ENCODE results near the gene AK9. TPM values are rescaled to one million over a fixed set of nuclear protein-coding genes. Genes with fewer than 3 reads are reported as not detected.
A peak's percentile ranks its signal among the peaks of the same experiment; 100 is the strongest.
"Not testable (repeated sequence)": the region's sequence is repeated elsewhere in the genome, so short reads cannot be mapped to it uniquely, and the experiment has no call there.

Gene AK9
- total RNA-seq, 2 experiments from 2014 or later, result 2.9 to 3.1 TPM

DNA sequence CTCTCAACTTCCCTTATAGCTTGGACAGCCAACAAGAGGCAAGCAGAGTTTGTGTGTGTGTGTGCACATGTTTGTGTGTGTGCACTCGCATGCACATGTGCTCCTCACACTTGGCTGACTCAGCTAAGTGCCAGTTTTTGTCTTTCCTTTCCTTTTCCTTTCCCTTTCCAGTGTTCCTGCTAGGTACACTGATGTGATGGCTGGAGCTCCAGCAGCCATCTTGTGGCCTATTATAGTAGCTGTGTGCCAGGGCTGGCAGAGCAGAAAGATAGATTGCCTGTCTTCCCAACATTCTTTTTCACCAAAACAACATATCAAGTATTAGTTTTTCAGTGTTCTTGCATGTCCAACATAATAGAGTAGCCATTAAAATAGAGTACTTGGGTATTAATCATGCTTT is 79.5 kb downstream of the AK9 start:
- Mint-ChIP-seq H3K4me1 (ENCODE audit: low read depth) (peaks cover 8% of the 10 kb centered on the region), H3K27ac (no peak overlapping the region), H3K9me3 (ENCODE audit: insufficient read depth) (no peaks in the 10 kb centered on the region), H3K27me3 (ENCODE audit: low read depth) (no peaks in the 10 kb centered on the region), H3K36me3 (ENCODE audit: low read depth) (no peaks in the 10 kb centered on the region), H3K4me3 (no peak overlapping the region)
- DNase-seq (no peak), ATAC-seq (no peak)
- CTCF ChIA-PET, result no interaction called here
- POLR2A ChIA-PET, result no interaction called here

- no peaks in the 10 kb centered on the region for H3K9me3 Mint-ChIP-seq (ENCODE audit: insufficient read depth)
- H3K36me3 Mint-ChIP-seq (ENCODE audit: low read depth), result no peaks in the 10 kb centered on the region
- ChIA-PET POLR2A (interaction anchor here (0.6 kb wide), 1 partner anchor 150 kb away, joined by 3 read pairs; no protein-coding TSS in a partner anchor), CTCF (no interaction called here)
- DNase-seq (no peak), ATAC-seq (no peak)
- no peak overlapping the region for H3K27ac Mint-ChIP-seq
- peak overlapping the region; percentile 1 for H3K4me3 Mint-ChIP-seq
- no peaks in the 10 kb centered on the region for H3K27me3 Mint-ChIP-seq (ENCODE audit: low read depth)
- peaks cover 8% of the 10 kb centered on the region for H3K4me1 Mint-ChIP-seq (ENCODE audit: low read depth)
Observed at GRCh38 chr6:109610590-109610989, 80.4 kb downstream of the AK9 start.

- ChIA-PET CTCF (no interaction called here), POLR2A (interaction anchor here (0.6 kb wide), 1 partner anchor 149 kb away, joined by 3 read pairs; no protein-coding TSS in a partner anchor)
- Mint-ChIP-seq H3K27ac (no peak overlapping the region), H3K9me3 (ENCODE audit: insufficient read depth) (no peaks in the 10 kb centered on the region), H3K36me3 (ENCODE audit: low read depth) (no peaks in the 10 kb centered on the region), H3K4me1 (ENCODE audit: low read depth) (peaks cover 8% of the 10 kb centered on the region), H3K4me3 (no peak overlapping the region), H3K27me3 (ENCODE audit: low read depth) (no peaks in the 10 kb centered on the region)
- ATAC-seq, result no peak
- no peak for DNase-seq
Observed at GRCh38 chr6:109609737-109610136, 81.3 kb downstream of the AK9 start.

- Mint-ChIP-seq H3K27ac (no peak overlapping the region), H3K27me3 (ENCODE audit: low read depth) (no peaks in the 10 kb centered on the region), H3K4me3 (no peak overlapping the region), H3K36me3 (ENCODE audit: low read depth) (no peaks in the 10 kb centered on the region), H3K9me3 (ENCODE audit: insufficient read depth) (no peaks in the 10 kb centered on the region), H3K4me1 (ENCODE audit: low read depth) (peaks cover 8% of the 10 kb centered on the region)
- no peak for DNase-seq
- CTCF ChIA-PET, result no interaction called here
- peak; percentile 42 for ATAC-seq
- POLR2A ChIA-PET, result no interaction called here
Observed at GRCh38 chr6:109606359-109606758, 84.6 kb downstream of the AK9 start.

GRCh38 chr6:109595998-109596397 is 95.0 kb downstream of the AK9 start:
- ChIA-PET CTCF (interaction anchor here (0.7 to 2.3 kb wide), 6 partner anchors 11 to 444 kb away, joined by 3 to 10 read pairs (median 4); partner anchors contain the start of genes AK9 and FIG4), POLR2A (no interaction called here)
- Mint-ChIP-seq H3K36me3 (ENCODE audit: low read depth) (peaks cover 3% of the 10 kb centered on the region), H3K9me3 (ENCODE audit: insufficient read depth) (peaks cover 9% of the 10 kb centered on the region), H3K4me3 (no peak overlapping the region), H3K27me3 (ENCODE audit: low read depth) (no peaks in the 10 kb centered on the region), H3K27ac (no peak overlapping the region), H3K4me1 (ENCODE audit: low read depth) (no peaks in the 10 kb centered on the region)
- DNase-seq (peak; percentile 28), ATAC-seq (peak; percentile 36)

- ATAC-seq, result no peak
- Mint-ChIP-seq H3K27ac (no peak overlapping the region), H3K36me3 (ENCODE audit: low read depth) (no peaks in the 10 kb centered on the region), H3K27me3 (ENCODE audit: low read depth) (no peaks in the 10 kb centered on the region), H3K4me1 (ENCODE audit: low read depth) (no peaks in the 10 kb centered on the region), H3K4me3 (no peak overlapping the region), H3K9me3 (ENCODE audit: insufficient read depth) (no peaks in the 10 kb centered on the region)
- no peak for DNase-seq
- CTCF ChIA-PET, result no interaction called here
- POLR2A ChIA-PET, result no interaction called here
Observed at GRCh38 chr6:109580519-109580918, 110.5 kb downstream of the AK9 start.

DNA sequence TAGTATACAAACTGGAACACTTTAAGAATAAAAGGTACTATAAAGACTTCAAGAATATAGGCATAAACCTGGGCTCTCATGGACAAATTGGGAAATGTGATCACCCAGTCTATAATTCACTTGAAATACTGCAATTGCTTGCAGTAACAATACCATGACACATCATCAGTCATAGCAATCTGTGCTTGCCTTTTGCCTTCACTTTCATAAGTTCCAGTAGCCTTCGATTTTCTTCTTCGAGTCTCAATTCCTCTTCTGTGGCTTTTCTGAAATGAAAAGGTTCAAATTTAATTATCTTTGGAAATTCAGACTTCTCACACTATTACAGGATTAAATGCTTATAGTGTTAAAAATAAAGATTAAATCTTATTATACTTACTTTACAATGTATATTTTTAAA is 111.6 kb downstream of the AK9 start:
- H3K27me3 Mint-ChIP-seq (ENCODE audit: low read depth), result no peaks in the 10 kb centered on the region
- POLR2A ChIA-PET, result no interaction called here
- ATAC-seq (no peak), DNase-seq (no peak)
- CTCF ChIA-PET, result no interaction called here
- no peaks in the 10 kb centered on the region for H3K4me1 Mint-ChIP-seq (ENCODE audit: low read depth)
- H3K9me3 Mint-ChIP-seq (ENCODE audit: insufficient read depth), result no peaks in the 10 kb centered on the region
- no peak overlapping the region for H3K4me3 Mint-ChIP-seq
- no peaks in the 10 kb centered on the region for H3K36me3 Mint-ChIP-seq (ENCODE audit: low read depth)
- H3K27ac Mint-ChIP-seq, result no peak overlapping the region

- H3K4me1 Mint-ChIP-seq (ENCODE audit: low read depth); CTCF ChIA-PET; H3K27ac Mint-ChIP-seq; H3K27me3 Mint-ChIP-seq (ENCODE audit: low read depth); H3K4me3 Mint-ChIP-seq; H3K9me3 Mint-ChIP-seq (ENCODE audit: insufficient read depth); DNase-seq; ATAC-seq; H3K36me3 Mint-ChIP-seq (ENCODE audit: low read depth); POLR2A ChIA-PET: not testable (repeated sequence)
Observed at GRCh38 chr6:109569901-109570300, 121.1 kb downstream of the AK9 start.

DNA sequence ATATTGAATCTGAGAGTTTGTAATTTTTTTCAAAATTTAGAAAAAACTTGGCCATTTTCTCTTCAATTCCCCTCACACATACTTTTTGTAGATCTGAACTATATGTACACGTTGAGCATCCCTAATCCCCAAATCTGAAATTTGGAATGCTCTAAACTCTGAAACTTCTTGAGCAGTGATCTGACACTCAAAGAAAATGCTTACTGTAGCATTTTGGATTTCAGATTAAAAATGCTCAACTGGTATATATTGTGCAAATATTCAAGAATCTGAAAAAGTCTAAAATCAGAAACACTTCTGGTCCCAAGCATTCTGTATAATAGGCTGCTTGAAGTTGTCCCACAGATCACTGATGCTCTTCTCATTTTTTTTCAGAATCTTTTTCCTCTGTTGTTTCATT is 129.2 kb downstream of the AK9 start:
- ATAC-seq (no peak), DNase-seq (no peak)
- Mint-ChIP-seq H3K27me3 (ENCODE audit: low read depth) (no peaks in the 10 kb centered on the region), H3K4me1 (ENCODE audit: low read depth) (no peaks in the 10 kb centered on the region), H3K4me3 (no peak overlapping the region), H3K9me3 (ENCODE audit: insufficient read depth) (peaks cover 5% of the 10 kb centered on the region), H3K36me3 (ENCODE audit: low read depth) (no peaks in the 10 kb centered on the region), H3K27ac (no peak overlapping the region)
- POLR2A ChIA-PET, result no interaction called here
- CTCF ChIA-PET, result no interaction called here

- ChIA-PET CTCF (interaction anchor here (1.8 kb wide), 1 partner anchor 508 kb away, joined by 8 read pairs; no protein-coding TSS in a partner anchor), POLR2A (no interaction called here)
- ATAC-seq (no peak), DNase-seq (no peak)
- Mint-ChIP-seq H3K27ac (no peak overlapping the region), H3K9me3 (ENCODE audit: insufficient read depth) (no peaks in the 10 kb centered on the region), H3K36me3 (ENCODE audit: low read depth) (no peaks in the 10 kb centered on the region), H3K27me3 (ENCODE audit: low read depth) (no peaks in the 10 kb centered on the region), H3K4me3 (no peak overlapping the region), H3K4me1 (ENCODE audit: low read depth) (peaks cover 5% of the 10 kb centered on the region)
Observed at GRCh38 chr6:109531446-109531845, 159.6 kb downstream of the AK9 start.

DNA sequence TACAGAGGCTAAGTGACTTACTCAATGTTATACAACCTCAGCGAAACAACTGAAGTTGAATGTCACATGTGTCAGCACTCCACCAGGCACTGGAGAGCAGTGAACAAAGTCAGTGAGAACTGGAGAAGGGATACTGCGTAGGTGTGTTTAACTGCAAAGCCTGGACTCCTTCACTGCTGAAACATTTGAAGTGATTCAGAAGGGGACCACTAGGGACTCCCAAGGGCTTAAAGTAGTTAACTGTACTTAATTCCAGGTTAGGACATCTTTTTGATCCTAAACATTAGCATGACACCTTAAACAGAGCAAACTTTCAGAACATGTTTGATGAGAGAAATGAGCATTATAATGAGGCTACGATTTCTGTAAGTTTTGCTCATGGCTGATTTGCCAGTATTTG is 163.0 kb downstream of the AK9 start:
- no peaks in the 10 kb centered on the region for H3K27me3 Mint-ChIP-seq (ENCODE audit: low read depth)
- ATAC-seq, result no peak
- peaks cover 5% of the 10 kb centered on the region for H3K4me1 Mint-ChIP-seq (ENCODE audit: low read depth)
- H3K4me3 Mint-ChIP-seq, result no peak overlapping the region
- H3K9me3 Mint-ChIP-seq (ENCODE audit: insufficient read depth), result peaks cover 5% of the 10 kb centered on the region
- DNase-seq, result no peak
- ChIA-PET CTCF (interaction anchor here (0.7 to 6.5 kb wide), 6 partner anchors 31 to 864 kb away, joined by 3 to 53 read pairs (median 5); no protein-coding TSS in a partner anchor), POLR2A (no interaction called here)
- H3K27ac Mint-ChIP-seq, result no peak overlapping the region
- H3K36me3 Mint-ChIP-seq (ENCODE audit: low read depth), result peaks cover 3% of the 10 kb centered on the region

DNA sequence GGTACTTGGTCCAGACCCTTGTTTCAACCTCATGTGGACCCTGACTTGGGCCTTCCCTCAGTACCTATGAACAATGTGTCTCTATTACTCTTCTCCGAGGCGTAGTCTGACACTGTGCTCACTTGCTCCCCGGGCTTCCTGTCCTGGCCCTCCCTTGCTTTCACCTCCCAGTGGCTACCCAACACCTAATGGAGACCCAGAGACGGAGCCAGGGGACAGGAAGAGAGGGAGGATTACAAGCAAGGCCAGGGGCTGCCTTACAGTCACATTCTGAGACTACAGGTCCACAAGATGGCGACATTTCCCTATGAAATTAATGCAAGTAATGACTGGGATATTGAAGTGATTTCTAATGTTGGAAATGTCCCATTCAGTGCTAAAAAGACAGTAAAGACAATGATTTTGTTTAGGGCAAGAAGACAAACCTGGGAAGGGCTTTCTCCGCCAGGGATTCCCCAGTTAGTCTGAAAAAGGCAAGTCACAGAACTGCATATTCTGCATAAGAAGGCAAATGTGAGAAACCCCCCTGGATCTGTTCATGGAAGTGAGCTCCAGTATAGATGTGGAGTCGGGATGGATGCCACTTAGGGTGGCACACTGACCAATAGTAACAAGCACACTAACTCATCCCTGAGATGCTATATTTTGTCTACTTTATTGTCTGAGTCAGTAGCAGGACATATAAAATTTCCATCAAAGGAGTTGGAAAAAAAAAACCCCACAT is 163.9 kb downstream of the AK9 start:
- CTCF ChIA-PET, result interaction anchor here (0.6 to 6.5 kb wide), 12 partner anchors 9 to 865 kb away, joined by 3 to 53 read pairs (median 5); no protein-coding TSS in a partner anchor
- POLR2A ChIA-PET, result no interaction called here
- ATAC-seq (peak; percentile 90), DNase-seq (peak; percentile 74)
- Mint-ChIP-seq H3K27ac (no peak overlapping the region), H3K9me3 (ENCODE audit: insufficient read depth) (peaks cover 5% of the 10 kb centered on the region), H3K36me3 (ENCODE audit: low read depth) (peaks cover 3% of the 10 kb centered on the region), H3K4me1 (ENCODE audit: low read depth) (peaks cover 5% of the 10 kb centered on the region), H3K27me3 (ENCODE audit: low read depth) (no peaks in the 10 kb centered on the region), H3K4me3 (no peak overlapping the region)

All from activated CD8-positive, alpha-beta T cell treated with anti-CD3 and anti-CD28 coated beads, Interleukin-2, amount 10 ng/mL, durations not matched to agents 7 days and 5 days (primary cell).